ENCODE results near the gene DUSP3.

Gene DUSP3

GRCh38 chr17:43778337-43779144 lies at the start of gene DUSP3:
TSS of gene DUSP3 (minus strand) at chr17:43778977. CDS start at chr17:43778924, 53 bp downstream.
- peak; percentile 56 for DNase-seq

GRCh38 chr17:43827596-43827995 lies 48.8 kb upstream of the DUSP3 start:
- no peak for DNase-seq

- DNase-seq, result no peak
Observed at GRCh38 chr17:43826206-43826605, 47.4 kb upstream of the DUSP3 start.

- DNase-seq, result no peak
Observed at GRCh38 chr17:43825567-43825966, 46.8 kb upstream of the DUSP3 start.

GRCh38 chr17:43823350-43824084 lies 44.7 kb upstream of the DUSP3 start:
- DNase-seq, result no peak

GRCh38 chr17:43822570-43823190 lies 43.9 kb upstream of the DUSP3 start:
- no peak for DNase-seq

- no peak for DNase-seq
Observed at GRCh38 chr17:43820759-43821158, 42.0 kb upstream of the DUSP3 start.

DNA sequence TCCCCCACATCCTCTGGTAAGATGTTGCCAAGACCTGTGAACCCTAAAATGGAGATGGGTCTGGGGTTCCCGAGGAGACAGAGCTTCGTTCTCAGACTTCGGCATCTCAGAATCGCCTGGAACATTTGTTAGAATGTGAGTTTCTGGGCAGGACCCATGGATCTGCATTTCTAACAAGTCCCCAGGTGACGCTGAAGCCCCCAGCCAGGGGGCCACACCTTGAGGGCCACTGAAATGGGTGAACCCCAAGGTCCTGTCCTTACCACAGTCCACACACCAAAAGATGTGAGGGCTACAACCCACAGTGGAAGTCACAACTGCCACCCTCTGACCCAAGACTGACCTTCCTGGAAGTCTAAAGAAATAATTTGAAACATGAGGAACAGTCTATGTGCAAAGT lies 40.2 kb upstream of the DUSP3 start:
- no peak for DNase-seq

DNA sequence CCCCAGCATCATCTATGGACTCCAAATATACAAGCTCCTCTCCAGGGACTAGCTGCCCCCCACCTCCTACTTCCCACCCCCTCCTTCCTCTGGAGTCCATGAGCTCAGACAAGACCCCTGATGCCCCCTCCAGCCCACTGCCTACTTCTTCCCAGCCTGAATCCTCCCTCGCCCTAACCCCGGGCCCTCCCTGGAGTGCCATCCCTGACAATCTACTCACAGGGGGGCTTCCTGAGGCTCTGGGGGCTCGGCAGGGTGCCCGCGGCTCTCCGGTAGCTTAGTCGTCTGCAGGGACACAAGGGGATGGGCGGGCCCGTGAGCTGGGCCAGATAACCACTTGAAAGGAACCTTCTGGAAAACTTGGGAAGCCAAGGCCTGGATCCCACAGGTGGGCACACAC lies 39.0 kb upstream of the DUSP3 start:
- no peak for DNase-seq

GRCh38 chr17:43816336-43817320 lies 37.9 kb upstream of the DUSP3 start:
- DNase-seq, result no peak

- DNase-seq, result no peak
Observed at GRCh38 chr17:43814714-43815113, 35.9 kb upstream of the DUSP3 start.

DNA sequence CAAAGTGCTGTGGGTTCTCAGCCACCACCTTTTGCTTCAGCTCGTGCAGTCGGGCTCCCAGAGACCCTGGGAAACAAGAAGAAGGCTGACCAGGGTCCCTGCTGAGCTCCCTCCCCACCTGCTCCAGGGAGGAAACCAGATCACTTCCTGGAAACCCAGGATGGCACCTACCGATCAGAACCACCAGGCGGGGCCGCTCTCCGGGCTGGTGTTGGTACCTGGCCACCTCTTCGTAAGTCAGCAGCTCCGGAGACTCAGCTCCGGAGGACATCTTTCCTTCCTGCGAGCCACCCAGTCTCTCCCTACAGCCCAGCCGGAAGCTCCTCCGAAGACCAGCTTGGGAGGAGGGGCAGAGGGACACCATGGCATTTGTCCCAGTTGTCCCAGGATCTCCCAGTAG lies 35.2 kb upstream of the DUSP3 start:
- DNase-seq, result no peak

- no peak for DNase-seq
Observed at GRCh38 chr17:43813386-43813785, 34.6 kb upstream of the DUSP3 start.

DNA sequence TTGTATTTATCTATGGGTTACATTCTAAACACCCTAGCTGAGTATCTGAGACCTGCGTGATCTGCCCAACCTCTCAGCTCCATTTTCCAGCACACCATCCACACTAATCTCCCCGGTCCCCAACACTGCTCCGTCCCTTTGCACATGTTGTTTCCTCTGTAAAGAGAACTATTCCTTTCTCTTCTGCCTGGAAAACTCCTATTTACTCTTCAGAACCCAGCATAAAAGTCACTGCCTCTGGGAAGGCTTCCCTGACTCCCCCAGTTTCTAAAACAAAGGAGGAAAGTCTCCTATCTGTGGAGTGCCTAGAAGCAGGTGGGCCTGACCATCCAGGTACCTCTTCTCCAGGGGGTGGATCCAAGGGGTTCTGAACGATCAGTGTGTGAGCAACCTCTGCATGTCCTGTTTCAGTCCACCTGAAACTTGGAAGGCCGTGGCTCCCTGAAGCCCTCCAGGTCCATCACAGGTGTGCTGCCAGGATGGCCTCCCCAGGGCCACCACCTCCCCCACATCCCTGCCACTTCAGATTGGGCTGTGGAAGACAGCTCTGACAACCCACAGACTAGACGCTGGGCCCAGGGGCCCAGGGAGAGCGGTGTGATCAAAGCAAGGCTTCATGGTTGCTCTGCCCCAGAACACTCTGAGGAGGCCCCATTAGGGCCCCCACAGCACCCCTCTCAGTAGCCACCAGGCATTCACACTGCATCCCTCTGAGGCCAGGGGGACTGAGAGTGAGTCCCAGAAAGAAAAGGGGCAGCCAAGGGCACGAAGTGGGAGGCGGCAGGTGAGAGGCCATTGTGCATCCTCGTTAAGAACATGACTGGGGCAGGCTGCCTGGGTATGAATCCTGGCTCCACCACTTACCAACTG lies 33.9 kb upstream of the DUSP3 start:
- DNase-seq, result no peak

DNA sequence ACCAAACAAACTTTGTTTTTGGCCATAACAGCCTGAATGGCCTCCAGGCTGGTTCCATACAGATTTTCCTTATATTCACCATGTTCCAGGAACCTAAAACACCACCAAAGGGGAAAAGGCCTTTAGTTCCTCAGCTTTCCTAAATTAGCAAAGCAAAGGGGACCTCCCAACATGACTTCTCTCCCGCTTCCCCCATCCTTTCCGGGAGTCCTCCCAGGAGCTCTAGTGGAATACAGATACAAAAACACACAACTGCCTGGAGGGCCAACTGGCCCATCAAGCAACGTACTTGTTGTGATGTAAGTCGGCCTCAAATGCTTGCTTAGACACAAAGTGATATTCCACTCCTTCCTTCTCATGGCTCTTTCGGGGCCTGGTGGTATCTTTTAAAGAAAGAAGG lies 32.0 kb upstream of the DUSP3 start:
- no peak for DNase-seq

DNA sequence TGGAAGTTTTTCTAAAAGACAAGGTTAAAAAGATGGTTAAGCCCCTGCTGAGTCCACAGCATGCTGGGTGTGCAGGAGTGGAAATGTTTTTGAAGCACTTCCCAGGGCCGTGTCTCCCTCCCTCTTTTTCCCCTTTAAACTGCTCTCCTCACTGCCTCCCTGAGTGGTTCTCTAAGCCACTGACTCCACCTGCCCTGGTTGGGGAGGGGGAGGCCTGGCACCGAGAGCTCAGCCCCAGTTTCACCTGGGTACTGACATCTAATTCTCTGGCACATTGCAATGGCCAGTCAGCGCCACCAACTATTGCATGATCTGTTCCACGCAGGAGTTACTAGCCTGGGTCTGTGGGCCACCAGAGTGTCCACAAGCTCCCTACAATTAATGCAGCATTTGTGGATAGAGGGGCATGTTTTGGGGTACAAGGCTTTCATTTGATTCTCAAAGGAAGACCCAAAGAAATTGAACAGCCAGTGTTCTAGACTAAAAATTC lies 31.5 kb upstream of the DUSP3 start:
- no peak for DNase-seq

DNA sequence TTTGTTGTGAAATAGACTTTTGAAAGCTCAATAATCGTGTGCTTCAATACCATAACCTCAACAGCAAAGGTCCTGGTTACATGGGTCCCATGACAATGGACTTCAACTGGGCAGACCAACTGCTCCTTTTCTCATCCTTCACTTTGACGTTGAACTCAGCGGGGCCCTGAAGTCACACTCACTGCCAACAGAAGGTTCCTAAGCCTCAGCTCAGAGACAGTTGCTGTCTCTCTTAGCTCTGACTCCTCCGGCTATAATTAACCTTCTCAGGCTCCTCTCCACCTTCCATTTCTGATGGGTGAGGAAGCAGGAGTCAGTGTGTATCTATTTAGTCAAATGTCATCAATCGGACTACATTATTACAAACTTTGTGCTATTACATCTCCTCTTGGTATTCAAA lies 30.3 kb upstream of the DUSP3 start:
- DNase-seq, result no peak

GRCh38 chr17:43808076-43808475 lies 29.3 kb upstream of the DUSP3 start:
- no peak for DNase-seq

DNA sequence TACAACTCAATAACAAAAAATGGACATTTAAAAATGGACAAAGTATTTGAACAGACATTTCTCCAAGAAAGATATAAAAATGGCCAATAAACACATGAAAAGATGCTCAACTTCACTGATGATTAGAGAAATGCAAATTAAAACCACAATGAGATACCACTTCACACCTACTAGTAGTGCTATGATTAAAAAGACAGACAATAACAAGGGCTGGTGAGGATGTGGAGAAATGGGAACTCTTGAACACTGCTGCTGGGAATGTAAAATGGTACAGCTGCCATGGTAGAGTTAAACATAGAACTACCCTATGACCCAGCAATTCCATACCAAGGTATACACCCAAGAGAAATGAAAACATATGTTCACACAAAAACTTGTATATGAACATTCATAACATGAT lies 26.3 kb upstream of the DUSP3 start:
- no peak for DNase-seq

DNA sequence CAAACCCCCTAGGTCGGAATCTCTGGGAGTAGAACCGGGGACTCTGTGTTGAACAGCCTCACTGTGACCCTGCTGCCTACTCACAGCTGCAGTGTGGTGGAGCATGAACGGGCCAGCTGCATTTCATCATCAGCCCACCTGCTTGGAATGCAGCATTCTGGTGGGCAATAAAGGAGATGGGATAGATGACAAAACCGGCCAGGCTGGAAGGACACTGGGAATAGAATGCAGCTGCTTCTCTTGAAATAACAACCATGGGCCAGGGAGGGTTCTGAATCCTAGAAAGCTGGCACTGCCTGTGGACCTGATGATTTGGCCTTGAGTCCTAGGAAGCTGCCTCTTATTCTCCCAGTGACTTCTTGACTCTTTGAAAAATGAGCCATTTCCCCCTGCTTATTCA lies 25.0 kb upstream of the DUSP3 start:
- DNase-seq, result no peak

DNA sequence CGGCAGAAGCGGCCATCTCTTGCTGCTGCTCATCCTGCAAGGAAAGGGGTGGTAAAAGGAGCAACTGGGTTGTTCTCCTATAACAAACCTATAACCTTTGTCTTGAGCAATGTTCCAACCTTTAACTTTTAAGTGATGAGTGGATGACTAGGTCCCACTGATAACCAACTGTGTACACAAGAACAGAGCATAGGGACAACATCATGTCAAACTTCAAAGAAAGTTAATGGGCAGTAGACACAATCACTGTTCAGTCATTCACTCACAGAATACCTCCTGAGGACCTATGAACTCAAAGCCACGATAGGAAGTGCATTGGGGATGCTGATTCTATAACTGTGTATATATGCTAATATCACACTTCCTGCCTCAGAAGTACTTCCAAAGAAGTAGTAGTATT lies 23.1 kb upstream of the DUSP3 start:
- DNase-seq, result no peak

DNA sequence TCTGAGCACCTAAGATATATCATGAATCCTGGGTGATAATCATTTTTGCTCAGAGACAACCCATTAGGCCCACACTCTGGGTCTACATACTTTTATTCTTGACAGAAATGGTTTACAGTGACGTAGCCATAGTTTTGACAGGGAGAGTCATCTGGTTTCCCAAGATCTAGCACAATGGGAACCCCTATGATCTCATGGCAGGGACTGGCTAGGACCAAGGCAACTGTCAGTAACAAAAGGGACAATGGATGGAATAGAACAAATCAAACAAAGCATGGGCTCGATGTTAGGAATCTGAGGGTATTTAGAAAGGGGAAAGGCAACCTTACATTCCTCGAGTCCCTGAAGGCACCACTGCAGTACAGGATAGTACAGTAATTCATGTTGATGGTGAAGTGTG lies 22.0 kb upstream of the DUSP3 start:
- no peak for DNase-seq

Data from activated T-cell treated with anti-CD3 and anti-CD28 coated beads for 4 hours (primary cell).